IPS-NIHi7 (cell line): ENCODE results near the gene MIDN.

Source experiments
- DNase-seq: peaks from one replicate; pipeline ENCODE4 v3.0.0; 2012; ENCODE audit warnings: mixed read lengths; ENCODE audit errors: extremely low spot score

Gene MIDN

DNA sequence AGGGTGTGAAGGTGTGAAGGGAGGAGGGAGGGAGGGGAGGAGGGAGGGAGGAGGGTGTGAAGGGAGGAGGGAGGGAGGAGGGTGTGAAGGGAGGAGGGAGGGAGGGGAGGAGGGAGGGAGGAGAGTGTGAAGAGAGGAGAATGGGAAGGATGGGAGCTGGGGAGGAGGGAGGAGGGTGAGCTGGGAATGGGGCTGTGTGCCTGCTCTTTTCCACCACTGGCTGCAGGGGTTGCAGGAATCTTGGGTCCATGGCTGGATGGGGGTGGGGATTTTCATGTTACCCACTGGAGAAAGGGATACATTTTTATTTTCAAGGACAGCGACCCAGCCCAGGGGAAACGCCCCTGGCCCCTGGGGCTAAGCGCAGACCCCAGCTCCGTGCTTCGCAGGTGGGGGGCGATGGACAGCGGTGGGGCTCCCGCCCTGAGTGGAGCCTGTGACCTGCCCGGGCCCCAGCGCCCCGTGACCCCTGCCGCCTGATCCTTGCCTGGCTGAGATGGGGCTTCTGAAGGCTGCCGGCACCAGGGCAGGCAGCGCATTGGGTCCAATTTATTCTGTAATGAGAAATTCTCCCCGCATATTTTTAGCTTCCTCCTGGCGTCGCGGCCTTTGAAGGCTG, 34.3 kb downstream of the MIDN start:
- DNase-seq: no peak

DNA sequence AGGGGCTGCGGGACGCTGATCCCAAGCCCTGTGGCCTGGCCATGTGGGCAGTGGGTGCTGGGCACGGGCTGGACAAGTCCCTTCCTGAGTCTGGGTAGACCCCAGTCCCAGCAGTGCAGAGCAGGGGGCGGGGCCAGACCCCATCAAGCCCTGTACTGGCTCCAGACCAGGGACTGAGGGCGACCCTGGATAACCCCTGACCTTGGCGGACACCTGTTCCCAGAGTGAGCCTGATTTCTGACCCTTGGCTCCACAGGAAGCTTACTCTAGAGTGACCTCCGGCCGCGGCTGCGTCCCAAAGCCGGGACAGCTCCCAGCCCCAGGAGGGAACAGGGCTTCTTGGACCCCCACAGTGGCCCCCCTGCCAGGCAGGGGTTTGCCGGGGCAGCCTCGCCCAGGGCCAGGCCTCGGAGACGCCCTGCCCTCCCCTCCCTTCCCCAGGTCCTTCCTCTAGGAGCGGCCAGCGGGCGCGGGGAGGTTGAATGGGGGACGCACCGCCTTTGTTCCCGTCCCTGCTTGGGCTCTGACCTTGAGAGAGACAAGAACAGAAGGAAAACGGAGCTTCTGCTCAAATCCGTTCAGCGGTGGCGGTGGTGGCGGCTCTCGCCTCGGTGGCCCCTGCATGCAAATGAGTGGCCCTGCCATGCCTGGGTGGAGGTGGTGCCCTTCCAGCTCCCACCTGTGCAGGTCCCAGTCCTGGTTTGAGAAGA, 35.0 kb downstream of the MIDN start:
- DNase-seq: no peak

DNA sequence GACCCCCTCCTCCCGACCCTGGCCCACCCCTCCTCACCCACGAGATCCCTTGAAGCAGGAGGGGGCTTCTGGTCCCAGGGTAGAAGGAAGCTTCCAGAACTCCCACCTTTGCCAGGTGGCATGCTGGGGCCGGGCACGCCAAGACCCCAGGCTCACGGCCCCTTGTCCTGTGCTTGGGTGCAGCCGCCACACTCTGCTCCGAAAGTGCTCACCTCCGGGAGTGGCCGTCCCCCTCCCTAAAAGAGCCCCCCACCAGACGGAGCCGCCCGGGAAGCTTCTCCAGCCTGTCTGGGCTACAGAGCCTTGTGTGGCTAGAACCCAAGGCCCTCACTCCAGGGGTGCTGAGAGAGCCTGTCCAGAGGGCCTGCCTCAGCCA, 35.5 kb downstream of the MIDN start:
- DNase-seq: no peak

DNA sequence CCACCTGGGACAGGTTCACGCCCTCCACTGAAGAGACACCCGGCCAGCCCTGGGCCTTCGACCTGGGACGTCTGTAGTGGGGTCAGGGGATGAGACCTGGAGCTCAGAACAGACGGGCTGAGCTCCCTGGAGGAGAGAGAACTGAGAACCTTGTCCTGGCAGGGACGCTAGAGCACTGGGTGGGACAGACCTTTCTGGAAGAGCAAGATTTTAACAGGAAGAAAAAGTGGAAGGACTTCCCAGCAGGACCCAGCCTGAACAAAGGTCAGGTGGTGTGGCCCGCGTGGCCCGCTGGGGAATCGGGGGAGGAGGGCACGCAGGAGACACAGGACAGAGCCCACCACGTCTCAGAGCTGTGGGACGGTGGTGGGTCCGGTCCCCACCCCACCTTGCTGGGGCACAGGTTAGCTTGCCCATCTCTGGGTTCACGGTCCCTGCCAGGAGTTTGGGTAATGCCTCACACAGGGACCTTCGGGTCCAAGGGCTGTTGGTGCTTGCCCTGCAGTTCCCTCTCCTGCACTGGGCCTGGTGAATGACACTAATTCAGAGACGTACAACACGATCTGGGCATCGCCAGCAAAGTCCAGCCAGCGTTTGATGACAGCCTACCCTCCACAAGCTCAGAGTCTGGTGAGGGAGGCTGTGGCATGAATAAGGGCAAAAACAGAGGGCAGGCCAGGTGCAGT, 36.1 kb downstream of the MIDN start:
- no peak for DNase-seq

DNA sequence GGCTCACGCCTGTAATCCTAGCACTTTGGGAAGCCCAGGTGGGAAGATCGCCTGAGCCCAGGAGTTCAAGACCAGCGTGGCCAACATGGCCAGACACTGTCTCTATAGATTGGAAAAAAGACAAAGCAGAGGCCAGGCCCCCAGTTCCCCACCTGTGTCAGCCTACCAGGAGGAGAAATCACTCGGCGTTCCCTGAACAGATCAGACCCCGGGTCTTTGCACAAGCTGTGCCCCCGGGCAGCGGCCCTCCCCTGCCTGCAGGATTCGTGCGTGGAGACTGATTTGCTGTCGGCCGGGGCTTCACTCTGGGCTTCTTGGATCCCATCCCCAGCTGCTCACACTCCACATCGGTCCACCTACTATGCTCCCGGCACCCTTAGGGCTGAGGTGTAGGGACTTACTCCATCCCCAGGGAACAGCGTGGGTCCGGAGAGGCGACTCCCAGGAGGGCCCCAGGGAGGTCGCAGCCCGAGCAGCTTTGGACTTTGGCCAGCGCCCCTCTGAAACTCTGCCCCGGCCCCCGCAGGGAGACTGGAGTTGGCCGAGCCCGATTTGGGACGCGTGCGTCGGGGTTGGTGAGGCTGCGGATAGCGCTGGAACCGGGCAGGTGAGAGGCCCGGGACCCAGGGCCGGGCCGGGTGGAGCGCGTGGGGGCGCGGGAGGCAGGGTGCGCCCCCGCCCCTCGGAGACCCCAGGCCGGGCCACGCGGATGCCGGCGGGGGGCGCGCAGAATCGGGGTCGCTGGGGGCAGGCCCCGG, 36.8 kb downstream of the MIDN start:
- DNase-seq: no peak

DNA sequence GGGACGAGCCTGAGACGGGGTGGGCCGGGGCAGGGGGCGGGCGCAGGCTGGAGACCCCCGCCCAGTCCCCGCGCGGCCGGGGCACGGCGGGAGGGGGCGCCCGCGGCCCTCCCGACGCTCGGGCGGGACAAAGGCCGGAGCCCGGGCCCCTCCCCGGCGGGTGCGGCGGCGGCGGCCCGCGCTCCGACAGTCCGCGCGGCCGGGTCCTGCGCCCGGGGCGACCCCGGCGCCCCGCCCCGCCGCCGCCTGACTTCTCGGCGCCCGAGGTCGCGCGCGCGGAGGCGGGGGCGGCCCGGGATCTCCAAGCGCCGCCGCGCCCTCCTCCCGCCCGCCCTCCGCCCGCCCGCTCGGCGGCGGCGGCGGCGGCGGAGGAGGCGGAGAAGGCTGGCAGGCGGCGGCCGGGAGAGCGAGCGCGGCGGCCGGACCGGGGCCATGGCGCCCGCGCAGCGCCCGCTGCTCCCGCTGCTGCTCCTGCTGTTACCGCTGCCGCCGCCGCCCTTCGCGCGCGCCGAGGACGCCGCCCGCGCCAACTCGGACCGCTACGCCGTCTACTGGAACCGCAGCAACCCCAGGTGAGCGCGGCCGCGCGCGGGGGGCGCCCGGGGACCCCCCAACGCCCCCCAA, 37.5 kb downstream of the MIDN start, which contains the start of gene EFNA2:
Gene EFNA2, plus strand, starts transcription at position 137 of the 624 bp plus-strand sequence. Its CDS starts 296 bp downstream, at position 433.
- DNase-seq: peak; percentile 53

DNA sequence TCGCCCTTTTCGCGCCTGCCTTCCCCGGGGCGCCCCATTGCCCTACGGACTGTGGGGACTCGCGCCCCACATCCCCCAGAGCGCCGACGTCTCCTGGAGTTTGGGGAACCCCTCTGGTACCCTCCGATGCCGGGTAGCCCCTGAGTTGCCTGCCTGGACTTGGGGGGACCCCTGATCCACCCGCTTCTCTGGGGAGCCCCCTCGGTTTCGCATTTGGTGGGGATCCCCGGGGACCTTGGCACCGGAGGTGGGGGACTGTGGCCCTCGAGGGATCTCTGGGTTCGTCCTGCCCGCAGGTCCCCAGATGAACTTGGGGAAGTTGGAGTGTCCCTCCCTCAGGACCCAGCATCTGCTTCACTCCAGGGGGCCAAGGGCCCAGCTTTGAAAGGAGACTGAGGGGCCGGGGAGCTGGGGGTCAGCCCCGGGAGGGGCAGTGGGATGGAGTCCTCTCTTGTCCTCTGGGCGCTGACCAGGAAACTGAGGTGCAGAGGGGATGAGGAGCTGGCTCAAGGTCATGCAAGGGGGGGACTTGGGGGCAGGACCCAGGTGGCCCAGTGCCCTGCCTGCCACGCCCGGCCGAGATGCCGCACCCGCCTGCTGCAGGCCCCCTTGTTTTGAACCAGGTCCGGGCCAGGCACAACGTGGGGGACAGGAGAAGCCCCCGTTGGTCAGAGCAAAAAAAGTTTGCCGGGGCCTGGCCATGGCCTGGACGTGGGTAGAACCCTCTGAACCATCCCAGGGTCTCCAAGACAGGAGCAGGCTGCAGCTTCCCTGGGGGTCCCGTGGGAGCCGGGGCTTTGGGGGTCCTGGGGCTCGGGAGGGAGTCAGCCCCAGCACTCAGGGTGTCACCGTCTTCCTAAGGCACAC, 38.3 kb downstream of the MIDN start:
- DNase-seq: no peak

DNA sequence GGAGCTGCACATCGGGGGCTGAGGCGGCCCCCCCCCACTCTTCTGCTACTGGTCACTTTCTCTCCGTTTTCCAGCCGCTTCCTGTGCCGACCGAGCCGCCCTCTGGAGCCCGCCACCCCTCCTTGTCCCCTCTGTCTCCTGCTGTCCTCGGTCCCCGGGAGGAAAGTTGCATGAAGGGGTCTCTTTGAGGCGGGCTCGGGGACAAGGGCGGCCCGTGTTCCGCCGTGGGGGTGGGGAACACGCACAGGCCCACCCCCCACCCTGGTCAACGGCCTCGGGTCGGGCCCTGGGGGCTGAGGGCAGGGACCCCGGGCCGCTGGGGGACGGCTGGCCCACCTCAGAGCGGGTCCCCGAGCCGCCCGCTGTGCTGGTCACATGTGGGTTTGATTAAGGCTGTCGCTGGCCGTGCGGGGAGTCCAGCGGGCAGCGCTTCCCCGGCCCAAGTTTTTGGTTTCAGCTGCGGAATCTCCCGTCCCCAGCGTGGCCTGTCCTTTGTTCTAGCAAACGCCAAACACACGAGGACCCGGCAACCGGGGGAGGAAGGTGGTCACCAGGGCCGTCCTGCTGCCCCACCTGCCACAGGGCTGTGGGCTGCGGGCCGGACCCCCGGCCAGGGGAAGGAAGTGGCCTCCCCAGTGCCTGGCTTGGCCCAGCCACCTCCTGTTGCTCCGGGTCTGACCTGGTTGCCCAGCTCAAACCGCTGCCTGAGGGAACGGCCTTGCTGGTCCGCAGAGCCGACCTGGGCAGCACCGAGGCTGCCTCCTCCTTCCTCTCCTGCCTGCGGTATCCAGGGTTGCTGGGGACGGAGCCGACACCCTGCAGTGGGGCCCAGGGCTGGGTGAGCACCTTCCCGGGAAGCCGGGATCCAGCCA, 39.2 kb downstream of the MIDN start:
- no peak for DNase-seq

DNA sequence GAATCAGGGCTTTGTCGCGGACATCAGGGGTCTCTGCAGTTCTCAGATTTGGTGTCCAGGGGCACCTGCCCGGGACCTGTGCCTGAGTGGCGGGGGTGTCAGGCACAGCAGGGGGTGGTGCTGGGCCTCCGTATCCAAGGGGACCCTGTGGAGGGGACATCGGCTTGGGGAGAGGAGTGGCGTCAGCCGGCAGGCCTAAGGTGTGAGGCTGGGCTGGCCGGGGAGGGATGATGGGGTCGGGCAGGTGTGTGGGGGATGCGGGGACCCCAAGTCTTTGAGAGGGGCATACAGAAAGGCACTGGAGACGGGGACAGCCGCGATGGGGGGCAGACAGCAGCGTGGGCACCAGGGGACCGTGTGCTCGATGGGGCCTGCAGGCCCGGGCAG, 39.8 kb downstream of the MIDN start:
- no peak for DNase-seq

DNA sequence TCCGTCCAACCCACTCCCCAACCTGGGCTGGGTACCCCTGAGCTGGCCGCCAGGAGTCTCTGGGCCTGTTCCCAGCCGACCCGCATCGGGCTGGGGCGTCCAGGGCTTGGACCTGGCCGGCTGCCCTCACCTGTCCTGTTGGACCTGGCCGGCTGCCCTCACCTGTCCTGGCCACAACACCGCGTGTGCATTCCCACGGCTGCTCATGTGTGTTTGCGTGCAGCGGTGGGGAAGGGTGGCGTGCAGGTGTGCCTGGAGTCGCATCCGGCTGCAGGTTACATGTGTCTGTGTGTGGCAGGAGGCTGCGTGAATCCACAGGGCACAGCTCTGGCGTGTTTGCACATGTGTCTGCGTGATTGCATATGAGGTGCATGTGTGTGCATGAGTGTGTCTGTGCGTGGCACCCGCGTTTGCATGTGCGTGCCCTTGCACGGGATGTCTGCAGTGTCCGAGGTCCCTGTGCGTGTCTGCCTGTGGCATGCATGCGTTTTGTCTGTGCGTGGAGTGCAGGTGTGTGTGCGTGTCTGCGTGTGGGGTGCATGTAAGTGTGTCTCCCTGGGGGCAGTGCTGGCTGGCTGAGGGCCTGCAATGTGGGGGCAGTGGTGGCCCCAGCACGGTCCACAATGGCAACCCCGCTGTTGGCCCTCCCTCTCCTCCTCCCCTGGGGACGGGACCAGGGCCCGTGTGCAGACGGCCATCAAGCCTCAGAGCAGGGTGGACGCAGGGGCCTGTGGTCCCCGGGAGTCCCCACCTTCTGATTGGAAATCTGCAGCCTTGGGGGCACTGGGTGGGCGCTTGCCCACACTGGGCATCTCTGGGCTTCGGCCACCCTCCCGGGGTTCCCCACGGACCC, 40.7 kb downstream of the MIDN start:
- no peak for DNase-seq

DNA sequence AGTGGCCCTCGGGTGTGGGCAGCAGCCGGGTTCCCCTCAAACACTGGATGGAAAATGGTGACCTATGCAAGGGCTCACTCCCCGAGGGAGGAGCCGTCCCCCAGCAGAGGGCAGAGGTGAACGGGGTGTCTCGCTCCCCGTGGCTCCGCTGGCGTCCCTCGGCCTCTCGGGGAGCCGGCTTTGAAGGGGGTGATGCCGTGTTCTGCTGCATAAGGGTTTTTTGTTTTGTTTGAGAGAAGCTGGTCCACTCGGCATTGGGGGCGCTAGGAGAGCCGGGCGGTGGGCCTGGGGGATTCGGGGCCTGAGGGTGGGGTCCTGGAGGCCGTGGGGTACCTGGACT, 41.3 kb downstream of the MIDN start:
- no peak for DNase-seq

DNA sequence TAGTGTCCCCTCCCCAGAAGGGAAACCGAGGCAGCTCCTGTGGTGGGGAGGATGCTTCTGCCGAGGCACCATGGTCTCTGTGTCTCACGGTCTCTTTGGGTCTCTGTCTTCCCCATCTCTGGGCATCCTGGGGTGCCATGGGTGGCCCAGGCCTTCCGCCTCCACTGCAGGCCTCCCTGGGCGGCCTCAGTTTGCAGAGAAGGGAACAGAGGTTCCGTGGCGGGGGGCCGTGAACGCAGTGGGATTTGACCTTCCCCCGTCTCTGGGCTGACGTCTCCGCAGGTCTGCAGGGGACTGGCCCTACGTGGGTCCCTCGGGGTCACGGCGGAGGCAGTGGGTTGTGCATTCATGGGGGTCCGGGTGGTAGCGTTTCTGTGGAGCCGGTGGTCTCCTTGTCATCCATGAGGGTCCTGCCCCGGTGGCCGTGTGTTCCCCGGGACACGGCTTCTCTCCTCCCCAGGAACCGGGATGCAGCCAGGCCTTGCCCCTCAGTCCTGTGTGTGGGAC, 41.9 kb downstream of the MIDN start:
- no peak for DNase-seq

DNA sequence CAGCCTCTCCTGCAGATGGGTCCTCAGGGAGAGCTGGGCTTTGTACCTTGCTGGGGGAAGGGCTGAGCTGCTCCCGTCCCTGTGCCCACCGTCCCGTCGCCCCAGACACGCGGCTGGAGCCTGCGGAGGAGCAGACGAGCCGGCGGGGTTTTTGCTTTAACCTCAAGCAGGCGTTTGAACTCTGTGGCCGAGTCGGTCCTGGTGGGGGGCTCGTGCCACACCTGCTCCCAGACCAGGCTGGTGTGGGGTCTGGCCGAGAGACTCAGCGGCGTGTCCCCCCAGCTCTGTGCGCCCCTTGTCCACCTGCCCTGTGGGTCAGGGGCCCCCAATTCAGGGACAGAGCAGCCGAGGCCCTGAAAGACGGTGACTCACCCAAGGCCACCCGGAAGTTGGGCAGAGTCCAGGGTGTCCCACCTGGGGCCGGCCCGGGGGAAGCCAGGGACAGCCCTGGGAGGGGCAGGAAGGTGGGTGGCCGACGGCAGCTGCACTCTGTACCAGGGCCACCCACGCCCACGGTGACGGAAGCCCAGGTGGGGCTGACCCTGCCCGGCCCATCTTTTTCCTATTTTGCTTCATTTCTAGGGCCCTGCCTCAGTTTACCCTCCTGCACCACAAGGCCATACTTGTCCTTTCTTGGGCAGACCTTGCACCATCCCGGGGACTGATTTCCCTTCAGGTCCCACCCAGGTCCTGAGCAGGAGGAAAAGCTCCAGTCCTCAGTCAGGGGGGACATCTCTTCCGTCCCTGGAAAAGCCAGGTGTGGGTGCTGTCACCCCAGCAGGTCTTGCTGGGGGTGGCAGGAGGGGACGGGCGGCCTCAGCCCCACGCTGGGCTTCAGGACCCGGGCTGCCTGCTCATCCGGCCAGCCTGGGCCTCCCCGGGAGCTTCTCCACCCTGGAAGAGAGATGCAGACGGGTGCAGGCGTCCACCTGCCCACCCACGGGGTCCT, 42.6 kb downstream of the MIDN start:
- DNase-seq: no peak

DNA sequence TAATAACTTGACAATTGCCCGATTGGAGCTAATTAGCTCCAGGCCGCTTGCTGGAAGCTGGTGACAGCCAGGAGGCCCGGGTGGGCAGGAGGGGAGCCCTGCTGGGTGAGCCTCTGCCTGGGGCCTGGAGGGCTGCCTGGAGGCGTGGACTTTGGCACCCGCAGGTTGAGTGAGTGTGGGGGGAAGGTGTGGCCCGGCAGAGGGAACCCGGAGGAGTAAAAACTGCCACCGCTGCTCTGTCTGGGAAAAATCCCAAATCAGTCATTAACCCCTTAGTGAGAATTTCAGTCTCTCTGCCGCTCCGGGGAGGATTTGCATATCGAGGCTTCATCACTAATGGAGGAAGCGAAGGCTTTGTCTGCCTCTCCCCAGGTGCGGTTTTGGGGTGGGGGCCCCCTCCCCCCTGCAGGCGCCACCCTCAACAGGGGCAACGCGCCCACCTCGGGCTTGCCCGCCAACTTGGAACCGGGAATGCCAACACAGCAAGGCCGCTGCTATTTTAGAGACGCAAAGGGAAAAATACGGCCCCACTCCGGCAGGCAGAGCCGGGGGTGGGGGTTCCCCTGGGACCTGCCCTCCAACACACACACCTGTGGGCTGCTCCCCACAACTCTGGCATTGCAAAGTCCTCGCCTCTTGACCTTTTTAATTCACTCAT, 43.5 kb downstream of the MIDN start:
- DNase-seq: no peak

DNA sequence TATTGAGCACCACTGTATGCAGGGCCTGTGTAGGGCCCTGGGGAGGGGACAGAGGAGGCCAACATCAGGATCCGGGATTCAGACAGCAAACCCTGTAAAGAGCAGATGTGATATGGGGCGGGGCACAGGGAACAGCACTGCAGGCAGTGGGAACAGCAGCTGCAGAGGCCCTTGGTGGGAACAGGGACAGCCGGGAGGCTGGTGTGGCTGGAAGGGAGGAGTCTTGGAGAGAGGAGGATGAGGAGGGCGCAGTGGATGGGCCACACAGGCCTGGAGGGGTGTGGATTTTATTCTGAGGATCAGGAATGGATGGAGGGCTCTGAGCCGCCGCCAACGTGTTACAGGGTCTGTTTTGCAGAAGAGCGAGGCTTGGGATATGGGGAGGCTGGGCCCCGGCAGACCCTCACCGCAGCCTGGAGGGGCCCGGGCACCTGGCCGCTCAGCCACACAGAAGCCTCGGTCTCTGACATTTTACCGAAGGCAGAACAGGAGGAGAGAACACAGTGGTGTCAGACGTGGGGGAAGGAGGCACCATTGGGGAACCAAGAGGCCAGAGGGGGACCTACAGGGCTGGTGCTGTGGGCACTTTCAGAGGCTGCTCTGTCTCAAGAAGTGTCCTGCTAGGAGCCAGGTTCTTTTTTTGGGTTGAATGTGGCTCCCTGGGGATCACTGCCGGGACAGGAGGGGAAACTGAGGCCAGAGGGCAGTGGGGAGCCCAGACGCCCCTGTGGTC, 44.2 kb downstream of the MIDN start:
- no peak for DNase-seq

DNA sequence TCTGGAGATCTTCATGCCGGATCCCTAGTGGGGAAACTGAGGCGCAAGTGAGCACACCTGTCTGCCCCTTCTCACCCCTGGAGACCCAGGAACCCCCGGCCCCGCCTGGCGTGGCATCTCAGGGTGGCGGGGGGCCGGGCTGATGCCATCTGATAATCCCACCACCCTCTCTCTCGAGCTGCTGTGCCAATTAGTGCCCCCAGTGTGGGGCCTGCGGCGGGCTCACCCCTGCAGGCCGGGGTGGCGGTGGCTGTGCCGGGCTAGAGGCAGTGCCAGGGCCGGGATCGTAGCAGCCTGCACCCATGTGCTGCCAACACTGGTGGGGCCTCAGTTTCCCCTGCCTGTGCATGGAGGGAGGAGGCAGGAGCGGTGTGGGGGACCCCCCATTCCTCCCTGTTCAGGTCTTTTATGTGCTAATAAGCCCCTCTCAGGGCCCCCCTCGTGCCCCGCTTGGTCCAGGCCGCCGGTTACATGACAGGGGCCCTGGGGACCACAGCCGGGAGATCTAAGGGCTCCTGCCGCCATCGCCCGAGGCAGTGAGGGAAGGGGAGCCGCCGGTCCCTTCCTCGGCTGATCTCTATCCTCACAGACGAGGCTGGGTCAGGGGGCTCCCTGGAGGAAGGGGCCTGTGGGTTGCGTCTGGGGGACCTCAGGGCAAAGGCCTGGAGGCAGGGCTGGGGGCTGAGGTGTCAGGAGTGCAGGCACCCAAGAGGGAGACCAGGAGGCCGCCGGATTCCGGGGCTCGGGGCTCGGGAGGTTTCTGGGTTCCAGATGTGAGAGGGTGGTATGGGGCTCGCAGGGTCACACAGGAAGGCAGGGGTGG, 45.6 kb downstream of the MIDN start:
- no peak for DNase-seq
